Neural progenitor cell (in vitro differentiated cells): ENCODE data around the gene CYP11A1. TPM values are rescaled to one million over a fixed set of nuclear protein-coding genes. Genes with fewer than 3 reads are reported as not detected.
A peak's percentile ranks its signal among the peaks of the same experiment; 100 is the strongest.

Source experiments
- DNase-seq: peaks from one replicate; pipeline ENCODE4 v3.0.0-alpha.2; 2016; ENCODE audit warnings: low spot score
- H2AFZ ChIP-seq: fragments of 200-600 bp; sonication (generic); replicated peaks from 2 replicates; pipeline ENCODE4 v1.6.1; 2016; ENCODE audit warnings: antibody characterized with exemption
- H3F3A ChIP-seq: fragments of 200-600 bp; sonication (generic); 2 replicates; pipeline ENCODE4 v1.6.1; 2016; ENCODE audit warnings: antibody characterized with exemption, low read depth
- H3K27ac ChIP-seq: fragments of 200-600 bp; sonication (generic); 2 replicates; pipeline ENCODE4 v1.5.1; 2016; ENCODE audit warnings: mild to moderate bottlenecking
- H3K27me3 ChIP-seq: fragments of 200-600 bp; sonication (generic); 2 replicates; pipeline ENCODE4 v1.6.1; 2016; ENCODE audit warnings: mild to moderate bottlenecking, moderate library complexity
- H3K36me3 ChIP-seq: fragments of 200-600 bp; sonication (generic); 2 replicates; pipeline ENCODE4 v1.5.1; 2016
- H3K4me1 ChIP-seq: fragments of 200-600 bp; sonication (generic); 2 replicates; pipeline ENCODE4 v1.6.1; 2016; ENCODE audit warnings: mixed run types
- H3K4me2 ChIP-seq: fragments of 200-600 bp; sonication (generic); 2 replicates; pipeline ENCODE4 v1.6.1; 2016
- H3K4me3 ChIP-seq: fragments of 200-600 bp; sonication (generic); 2 replicates; pipeline ENCODE4 v1.5.1; 2016
- H3K79me2 ChIP-seq: fragments of 200-600 bp; sonication (generic); 2 replicates; pipeline ENCODE4 v1.6.1; 2016; ENCODE audit warnings: low read depth
- H3K9ac ChIP-seq: fragments of 200-600 bp; sonication (generic); 2 replicates; pipeline ENCODE4 v1.6.1; 2016
- H3K9me3 ChIP-seq: fragments of 200-600 bp; sonication (generic); 2 replicates; pipeline ENCODE4 v1.5.1; 2016; ENCODE audit warnings: low read depth
- H4K20me1 ChIP-seq: fragments of 200-600 bp; sonication (generic); 2 replicates; pipeline ENCODE4 v1.6.1; 2016; ENCODE audit warnings: low read depth
- H3K27ac Mint-ChIP-seq: 3 replicates; pipeline ENCODE4 v1.8.0; 2021; ENCODE audit warnings: mixed read lengths
- H3K27me3 Mint-ChIP-seq: 2 replicates; pipeline ENCODE4 v1.8.0; 2022; ENCODE audit warnings: low read depth, mild to moderate bottlenecking, inconsistent platforms, moderate library complexity, mixed read lengths; ENCODE audit not compliant: insufficient read depth
- H3K36me3 Mint-ChIP-seq: 3 replicates; pipeline ENCODE4 v1.8.0; 2021; ENCODE audit warnings: mixed read lengths
- H3K4me1 Mint-ChIP-seq: 3 replicates; pipeline ENCODE4 v1.8.0; 2021; ENCODE audit warnings: mixed read lengths
- H3K4me3 Mint-ChIP-seq: 3 replicates; pipeline ENCODE4 v1.8.0; 2021; ENCODE audit warnings: mild to moderate bottlenecking, moderate library complexity, mixed read lengths
- H3K9me3 Mint-ChIP-seq: 3 replicates; pipeline ENCODE4 v1.8.0; 2020; ENCODE audit warnings: mixed read lengths
- EZH2 ChIP-seq: fragments of 200-600 bp; sonication (generic); IDR thresholded peaks from 2 replicates; pipeline ENCODE4 v1.6.1; 2017; ENCODE audit warnings: antibody characterized with exemption, mild to moderate bottlenecking, moderate library complexity
- EZH2phosphoT487 ChIP-seq: fragments of 200-600 bp; sonication (generic); IDR thresholded peaks from 2 replicates; pipeline ENCODE4 v1.6.1; 2017; ENCODE audit warnings: antibody characterized with exemption
- total RNA-seq: library from RNA; depleted of rRNA; stranded (reverse); fragments of >200 nt; gene quantifications from 2 replicates; pipeline ENCODE4 v1.2.3, GENCODE V29; 2015; ENCODE audit warnings: low replicate concordance
- TF ChIP-seq, protein P1 (sequence below): fragments of 200-600 bp; sonication (generic); IDR thresholded peaks from 2 replicates; pipeline ENCODE4 v1.5.1; 2017; ENCODE audit warnings: antibody characterized with exemption, mild to moderate bottlenecking

Gene CYP11A1
- total RNA-seq, 1 donor from 2014 or later = 0.99 TPM

GRCh38 chr15:74345051-74345450 is 22.4 kb downstream of the CYP11A1 start:
- Histone ChIP-seq H3K9me3 (no peaks in the 10 kb centered on the region), H3K4me2 (no peak overlapping the region), H3K36me3 (no peaks in the 10 kb centered on the region), H3F3A (no peaks in the 10 kb centered on the region), H4K20me1 (no peaks in the 10 kb centered on the region), H2AFZ (peak overlapping the region; percentile 42), H3K27me3 (no peaks in the 10 kb centered on the region), H3K9ac (no peak overlapping the region), H3K4me3 (no peak overlapping the region), H3K4me1 (no peaks in the 10 kb centered on the region), H3K79me2 (no peaks in the 10 kb centered on the region), H3K27ac (no peak overlapping the region)
- Mint-ChIP-seq H3K4me3 (no peak overlapping the region), H3K36me3 (no peaks in the 10 kb centered on the region), H3K27ac (no peak overlapping the region), H3K9me3 (no peaks in the 10 kb centered on the region), H3K4me1 (peaks cover 5% of the 10 kb centered on the region), H3K27me3 (peaks cover 5% of the 10 kb centered on the region)
- DNase-seq = no peak
- TF ChIP-seq, protein P1, sequence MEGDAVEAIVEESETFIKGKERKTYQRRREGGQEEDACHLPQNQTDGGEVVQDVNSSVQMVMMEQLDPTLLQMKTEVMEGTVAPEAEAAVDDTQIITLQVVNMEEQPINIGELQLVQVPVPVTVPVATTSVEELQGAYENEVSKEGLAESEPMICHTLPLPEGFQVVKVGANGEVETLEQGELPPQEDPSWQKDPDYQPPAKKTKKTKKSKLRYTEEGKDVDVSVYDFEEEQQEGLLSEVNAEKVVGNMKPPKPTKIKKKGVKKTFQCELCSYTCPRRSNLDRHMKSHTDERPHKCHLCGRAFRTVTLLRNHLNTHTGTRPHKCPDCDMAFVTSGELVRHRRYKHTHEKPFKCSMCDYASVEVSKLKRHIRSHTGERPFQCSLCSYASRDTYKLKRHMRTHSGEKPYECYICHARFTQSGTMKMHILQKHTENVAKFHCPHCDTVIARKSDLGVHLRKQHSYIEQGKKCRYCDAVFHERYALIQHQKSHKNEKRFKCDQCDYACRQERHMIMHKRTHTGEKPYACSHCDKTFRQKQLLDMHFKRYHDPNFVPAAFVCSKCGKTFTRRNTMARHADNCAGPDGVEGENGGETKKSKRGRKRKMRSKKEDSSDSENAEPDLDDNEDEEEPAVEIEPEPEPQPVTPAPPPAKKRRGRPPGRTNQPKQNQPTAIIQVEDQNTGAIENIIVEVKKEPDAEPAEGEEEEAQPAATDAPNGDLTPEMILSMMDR = no peak

GRCh38 chr15:74343797-74344127 is 23.7 kb downstream of the CYP11A1 start:
- Mint-ChIP-seq H3K4me3 (no peak overlapping the region), H3K4me1 (peaks cover 5% of the 10 kb centered on the region), H3K27ac (no peak overlapping the region), H3K27me3 (peaks cover 10% of the 10 kb centered on the region), H3K36me3 (no peaks in the 10 kb centered on the region), H3K9me3 (no peaks in the 10 kb centered on the region)
- Histone ChIP-seq H3K4me2 (no peak overlapping the region), H3K4me1 (no peaks in the 10 kb centered on the region), H4K20me1 (no peaks in the 10 kb centered on the region), H3F3A (no peaks in the 10 kb centered on the region), H3K36me3 (no peaks in the 10 kb centered on the region), H3K9me3 (no peaks in the 10 kb centered on the region), H2AFZ (no peak overlapping the region), H3K4me3 (no peak overlapping the region), H3K27me3 (no peaks in the 10 kb centered on the region), H3K27ac (no peak overlapping the region), H3K79me2 (no peaks in the 10 kb centered on the region), H3K9ac (no peak overlapping the region)
- TF ChIP-seq, protein P1 = no peak
- TF ChIP-seq EZH2 (no peak), EZH2phosphoT487 (no peak)
- DNase-seq = no peak

GRCh38 chr15:74343127-74343796 is 24.2 kb downstream of the CYP11A1 start:
- DNase-seq = no peak
- H3K9me3 Mint-ChIP-seq = no peaks in the 10 kb centered on the region
- no peaks in the 10 kb centered on the region for H3K27me3 ChIP-seq
- no peaks in the 10 kb centered on the region for H3K4me1 ChIP-seq
- no peak overlapping the region for H3K27ac ChIP-seq
- H3K36me3 Mint-ChIP-seq = no peaks in the 10 kb centered on the region
- no peaks in the 10 kb centered on the region for H3K79me2 ChIP-seq
- no peak for TF ChIP-seq EZH2
- no peak for TF ChIP-seq EZH2phosphoT487
- TF ChIP-seq, protein P1 = no peak
- H3K4me3 Mint-ChIP-seq = no peak overlapping the region
- no peak overlapping the region for H3K27ac Mint-ChIP-seq
- no peaks in the 10 kb centered on the region for H3K9me3 ChIP-seq
- H3K9ac ChIP-seq = no peak overlapping the region
- H3K4me2 ChIP-seq = no peak overlapping the region
- no peaks in the 10 kb centered on the region for H4K20me1 ChIP-seq
- no peaks in the 10 kb centered on the region for H3F3A ChIP-seq
- peaks cover 5% of the 10 kb centered on the region for H3K4me1 Mint-ChIP-seq
- H3K27me3 Mint-ChIP-seq = peaks cover 10% of the 10 kb centered on the region
- no peaks in the 10 kb centered on the region for H3K36me3 ChIP-seq
- H2AFZ ChIP-seq = no peak overlapping the region
- no peak overlapping the region for H3K4me3 ChIP-seq
